ENCODE measurements around the gene NMRK2.
"Not testable (repeated sequence)": the region's sequence is repeated elsewhere in the genome, so short reads cannot be mapped to it uniquely, and the experiment has no call there.

NMRK2 gene

GRCh38 chr19:3938300-3938950 lies 5.6 kb downstream of the NMRK2 start:
- DNase-seq, result not testable (repeated sequence)

- no peak for DNase-seq
These were observed 10.0 kb downstream of the NMRK2 start for GRCh38 chr19:3942790-3943409.

- DNase-seq, result no peak
These were observed 11.3 kb downstream of the NMRK2 start for GRCh38 chr19:3944018-3944721.

GRCh38 chr19:3945838-3946237 lies 13.0 kb downstream of the NMRK2 start:
- DNase-seq, result no peak

GRCh38 chr19:3947316-3947933 lies 14.6 kb downstream of the NMRK2 start:
- not testable (repeated sequence) for DNase-seq

DNA sequence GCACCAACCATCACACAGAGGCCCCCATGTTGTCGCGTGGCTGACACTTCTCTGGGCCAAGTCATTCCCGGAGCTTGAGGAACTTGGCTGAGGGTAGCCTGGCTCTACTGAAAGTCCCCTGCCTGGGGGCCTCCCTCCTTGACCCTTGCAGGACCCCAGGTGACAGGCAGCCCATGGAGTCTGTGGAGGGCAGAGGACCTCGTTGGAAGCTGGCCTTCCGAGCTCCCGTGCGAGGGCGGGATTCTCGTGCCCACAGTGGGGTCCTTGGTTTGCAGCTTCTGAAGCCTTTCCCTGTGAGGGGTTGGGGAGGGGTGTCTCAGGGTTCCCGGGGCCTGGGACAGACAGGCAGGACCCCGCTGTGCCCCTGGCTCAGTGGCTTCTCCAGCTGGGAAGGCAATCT lies 16.4 kb downstream of the NMRK2 start:
- no peak for DNase-seq

- no peak for DNase-seq
These were observed 17.4 kb downstream of the NMRK2 start for GRCh38 chr19:3949997-3950859.

DNA sequence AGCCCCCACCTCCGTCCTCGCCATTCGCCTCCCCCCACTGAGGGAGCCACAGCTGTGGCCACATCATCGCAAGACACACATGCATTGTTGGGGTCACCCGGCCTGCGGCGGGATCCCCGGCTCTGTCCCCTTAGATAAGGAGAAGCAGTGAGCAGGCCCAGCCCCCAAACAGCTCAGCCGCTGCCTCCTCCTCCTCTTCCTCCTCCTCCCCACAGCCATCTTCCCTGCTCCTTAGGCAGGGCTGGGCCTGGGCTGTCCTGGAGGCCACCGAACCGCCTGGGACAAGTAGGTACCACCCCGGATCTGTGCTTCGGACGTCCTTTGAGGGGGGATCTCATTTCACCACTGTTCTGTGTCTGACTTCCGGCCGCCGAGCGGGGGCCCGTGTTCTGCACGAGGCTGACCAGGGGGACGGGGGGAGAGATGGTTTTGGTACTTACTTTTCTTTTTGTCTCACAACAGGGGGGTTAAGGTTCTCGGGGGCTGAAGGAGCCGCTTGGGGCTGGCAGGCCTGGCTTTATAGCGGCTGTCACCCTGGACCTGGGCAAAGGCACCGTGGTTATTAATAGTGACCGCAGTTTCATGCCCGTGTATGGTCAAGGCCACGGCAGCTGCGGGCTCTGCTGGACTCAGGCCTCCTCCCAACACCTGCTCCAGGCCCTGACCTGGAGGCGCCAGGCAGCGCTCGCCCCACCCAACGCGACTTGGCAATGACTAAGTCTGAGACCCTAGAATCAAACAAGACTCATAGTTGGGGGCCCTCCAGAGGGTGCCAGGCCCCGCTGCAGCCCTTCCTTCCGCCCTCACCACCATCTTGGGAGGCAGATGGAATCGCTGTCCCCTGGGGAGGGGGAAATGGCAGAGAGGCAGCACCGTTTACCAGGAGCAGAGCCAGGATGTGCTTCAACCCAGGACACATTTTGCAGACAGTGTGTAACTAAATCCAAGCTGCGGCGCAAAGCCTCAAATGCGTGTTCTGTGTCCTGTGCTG lies 18.3 kb downstream of the NMRK2 start:
- DNase-seq, result no peak

DNA sequence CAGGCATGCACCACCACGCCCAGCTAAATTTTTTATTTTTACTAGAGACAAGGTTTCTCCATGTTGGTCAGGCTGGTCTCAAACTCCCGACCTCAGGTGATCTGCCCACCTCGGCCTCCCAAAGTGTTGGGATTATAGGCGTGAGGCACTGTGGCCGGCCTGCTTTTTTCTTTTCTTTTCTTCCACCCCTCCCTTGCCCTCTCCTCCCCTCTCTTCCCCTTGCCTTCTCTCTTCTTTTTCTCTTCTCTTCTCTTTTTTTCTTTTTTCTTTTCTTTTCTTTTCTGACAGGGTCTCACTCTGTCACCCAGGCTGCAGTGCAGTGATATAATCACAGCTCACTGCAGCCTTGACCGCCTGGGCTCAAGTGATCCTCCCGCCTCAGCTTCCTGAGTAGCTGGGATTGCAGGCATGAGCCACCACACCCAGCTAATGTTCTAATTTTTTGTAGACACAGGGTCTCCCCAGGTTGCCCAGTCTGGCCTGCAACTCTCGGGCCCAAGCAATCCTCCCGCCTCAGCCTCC lies 19.9 kb downstream of the NMRK2 start:
- not testable (repeated sequence) for DNase-seq

GRCh38 chr19:3954107-3954506 lies 21.2 kb downstream of the NMRK2 start:
- no peak for DNase-seq

DNA sequence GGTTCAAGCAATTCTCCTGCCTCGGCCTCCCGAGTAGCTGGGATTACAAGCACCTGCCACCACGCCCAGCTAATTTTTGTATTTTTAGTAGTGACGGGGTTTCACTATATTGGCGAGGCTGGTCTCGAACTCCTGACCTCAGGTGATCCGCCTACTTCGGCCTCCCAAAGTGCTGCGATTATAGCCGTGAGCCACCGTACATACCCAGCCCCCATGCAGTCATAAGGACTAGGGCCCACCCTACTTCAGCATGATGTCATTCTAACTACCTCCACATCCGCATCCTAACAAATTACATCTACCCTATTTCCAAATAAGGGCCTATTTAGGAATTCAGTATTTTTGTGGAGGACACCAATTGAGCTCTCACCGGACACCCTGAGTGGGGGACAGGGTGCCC lies 22.4 kb downstream of the NMRK2 start:
- DNase-seq, result not testable (repeated sequence)

DNA sequence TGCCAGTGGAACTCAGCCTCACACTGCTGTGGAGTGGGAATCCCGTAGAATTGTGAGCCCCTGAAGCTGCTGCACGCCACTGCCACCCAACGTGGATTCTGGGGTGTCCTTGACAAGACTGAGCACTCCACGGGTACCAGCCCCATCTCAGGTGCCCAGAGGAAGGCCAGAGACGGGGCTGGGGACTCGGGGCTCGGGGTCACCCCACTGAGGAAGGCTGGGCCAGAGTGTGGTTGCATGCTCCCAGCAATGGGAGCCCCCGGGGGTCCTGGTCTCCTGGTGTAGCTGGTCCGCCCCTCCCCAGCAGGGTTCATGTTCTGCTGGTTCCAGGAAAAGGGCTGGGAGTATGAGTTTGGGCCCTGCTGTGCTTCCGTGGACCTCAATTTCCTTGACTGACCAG lies 22.8 kb downstream of the NMRK2 start:
- DNase-seq, result no peak

- DNase-seq, result no peak
These were observed 26.2 kb downstream of the NMRK2 start for GRCh38 chr19:3958836-3959765.

DNA sequence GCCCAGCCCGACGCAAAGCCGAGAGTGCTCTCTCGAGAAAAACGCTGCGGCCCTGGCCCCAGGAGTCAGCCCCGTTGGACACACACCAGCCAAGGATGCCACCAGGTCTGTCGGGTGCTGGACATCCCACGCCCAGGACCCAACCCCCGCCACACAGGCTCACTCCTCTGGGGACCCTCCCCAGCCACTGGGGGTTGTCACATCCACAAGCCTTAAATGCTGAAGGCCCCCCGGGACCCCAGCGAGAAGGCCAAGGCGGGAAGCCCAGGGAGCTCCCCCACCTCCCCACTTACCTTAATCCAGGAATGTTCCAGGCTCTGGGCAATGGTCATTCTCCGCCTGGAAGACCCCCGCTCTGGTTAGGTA lies 26.9 kb downstream of the NMRK2 start:
- DNase-seq, result no peak

- no peak for DNase-seq
These were observed 28.1 kb downstream of the NMRK2 start for GRCh38 chr19:3961007-3961406.

- no peak for DNase-seq
These were observed 30.8 kb downstream of the NMRK2 start for GRCh38 chr19:3963458-3964255.

- no peak for DNase-seq
These were observed 31.7 kb downstream of the NMRK2 start for GRCh38 chr19:3964256-3965194.
